Measurements from ENCODE around the gene PRKAR2B.

The PRKAR2B gene

GRCh38 chr7:107171496-107171895 is 127.0 kb downstream of the PRKAR2B start:
- Histone ChIP-seq H3K4me2 (ENCODE audit: low read length) (peak overlapping the region; percentile 40; the same call in 1 of the 2 replicates), H2AFZ (ENCODE audit: low read depth, low read length) (no peak overlapping the region), H3K9me3 (ENCODE audit: insufficient read depth, low read length) (no peaks in the 10 kb centered on the region), H3K4me1 (ENCODE audit: low read length) (peaks cover 37% of the 10 kb centered on the region), H3K36me3 (replicated peaks; ENCODE audit: low read depth, low read length) (peaks cover 5% of the 10 kb centered on the region), H3K27ac (ENCODE audit: low read length) (no peak overlapping the region), H3K4me3 (ENCODE audit: low read length) (peak overlapping the region; percentile 20; the same call in 1 of the 2 replicates), H4K20me1 (ENCODE audit: insufficient read depth, low read length) (peaks cover 48% of the 10 kb centered on the region), H3K9ac (ENCODE audit: low read length) (no peak overlapping the region), H3K79me2 (ENCODE audit: low read length) (peaks cover 64% of the 10 kb centered on the region), H3K27me3 (ENCODE audit: low read depth, low read length) (no peaks in the 10 kb centered on the region)
- TF ChIP-seq CTCF (IDR thresholded peaks at IDR 0.05; ENCODE audit: low read depth, low read length) (no peak), EZH2phosphoT487 (IDR thresholded peaks at IDR 0.05; ENCODE audit: low read depth) (no peak)

GRCh38 chr7:107172276-107173032 is 127.9 kb downstream of the PRKAR2B start:
- Histone ChIP-seq H3K4me1 (ENCODE audit: low read length) (peaks cover 34% of the 10 kb centered on the region), H3K9ac (ENCODE audit: low read length) (0 out of 2 replicates have a peak overlapping the region, but pooled peaks have one; percentile 18), H3K9me3 (ENCODE audit: insufficient read depth, low read length) (no peaks in the 10 kb centered on the region), H2AFZ (ENCODE audit: low read depth, low read length) (no peak overlapping the region), H3K4me3 (ENCODE audit: low read length) (peak overlapping the region; percentile 20; the same call in 1 of the 2 replicates), H3K27me3 (ENCODE audit: low read depth, low read length) (no peaks in the 10 kb centered on the region), H3K79me2 (ENCODE audit: low read length) (peaks cover 74% of the 10 kb centered on the region), H4K20me1 (ENCODE audit: insufficient read depth, low read length) (peaks cover 57% of the 10 kb centered on the region), H3K27ac (ENCODE audit: low read length) (no peak overlapping the region; the same call in 1 of the 2 replicates), H3K36me3 (replicated peaks; ENCODE audit: low read depth, low read length) (peaks cover 5% of the 10 kb centered on the region), H3K4me2 (ENCODE audit: low read length) (peak overlapping the region; percentile 58)
- no peak for TF ChIP-seq CTCF (IDR thresholded peaks at IDR 0.05; ENCODE audit: low read depth, low read length)
- TF ChIP-seq EZH2phosphoT487 (IDR thresholded peaks at IDR 0.05; ENCODE audit: low read depth), result no peak

DNA sequence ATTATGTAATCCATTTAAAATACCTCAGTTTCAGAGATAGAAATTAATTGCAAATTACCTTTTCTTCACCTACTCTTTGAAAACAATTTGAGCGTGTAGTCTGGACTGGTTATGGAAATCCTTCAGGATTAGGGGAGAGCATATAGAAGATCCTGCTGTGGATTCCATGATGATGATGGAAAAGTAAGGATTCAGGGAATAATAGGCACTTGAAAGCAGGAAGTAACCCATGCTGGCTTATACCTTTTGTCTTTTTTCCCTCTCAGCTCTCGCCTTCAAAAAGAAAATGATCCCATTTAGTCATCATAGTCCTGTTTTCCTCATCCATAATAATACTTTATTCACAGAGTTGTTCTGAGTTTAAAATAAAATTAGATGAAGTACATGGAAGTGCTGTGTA is 128.7 kb downstream of the PRKAR2B start:
- Histone ChIP-seq H3K9me3 (ENCODE audit: insufficient read depth, low read length) (no peaks in the 10 kb centered on the region), H3K79me2 (ENCODE audit: low read length) (peaks cover 81% of the 10 kb centered on the region), H3K27ac (ENCODE audit: low read length) (0 out of 2 replicates have a peak overlapping the region, but pooled peaks have one; percentile 5), H3K4me1 (ENCODE audit: low read length) (peaks cover 34% of the 10 kb centered on the region), H3K4me3 (ENCODE audit: low read length) (peak overlapping the region; percentile 25; the same call in 1 of the 2 replicates), H3K36me3 (replicated peaks; ENCODE audit: low read depth, low read length) (peaks cover 5% of the 10 kb centered on the region), H4K20me1 (ENCODE audit: insufficient read depth, low read length) (peaks cover 63% of the 10 kb centered on the region), H3K9ac (ENCODE audit: low read length) (0 out of 2 replicates have a peak overlapping the region, but pooled peaks have one; percentile 5), H3K27me3 (ENCODE audit: low read depth, low read length) (no peaks in the 10 kb centered on the region), H2AFZ (ENCODE audit: low read depth, low read length) (no peak overlapping the region), H3K4me2 (ENCODE audit: low read length) (peak overlapping the region; percentile 58)
- TF ChIP-seq EZH2phosphoT487 (IDR thresholded peaks at IDR 0.05; ENCODE audit: low read depth) (no peak), CTCF (IDR thresholded peaks at IDR 0.05; ENCODE audit: low read depth, low read length) (no peak)

DNA sequence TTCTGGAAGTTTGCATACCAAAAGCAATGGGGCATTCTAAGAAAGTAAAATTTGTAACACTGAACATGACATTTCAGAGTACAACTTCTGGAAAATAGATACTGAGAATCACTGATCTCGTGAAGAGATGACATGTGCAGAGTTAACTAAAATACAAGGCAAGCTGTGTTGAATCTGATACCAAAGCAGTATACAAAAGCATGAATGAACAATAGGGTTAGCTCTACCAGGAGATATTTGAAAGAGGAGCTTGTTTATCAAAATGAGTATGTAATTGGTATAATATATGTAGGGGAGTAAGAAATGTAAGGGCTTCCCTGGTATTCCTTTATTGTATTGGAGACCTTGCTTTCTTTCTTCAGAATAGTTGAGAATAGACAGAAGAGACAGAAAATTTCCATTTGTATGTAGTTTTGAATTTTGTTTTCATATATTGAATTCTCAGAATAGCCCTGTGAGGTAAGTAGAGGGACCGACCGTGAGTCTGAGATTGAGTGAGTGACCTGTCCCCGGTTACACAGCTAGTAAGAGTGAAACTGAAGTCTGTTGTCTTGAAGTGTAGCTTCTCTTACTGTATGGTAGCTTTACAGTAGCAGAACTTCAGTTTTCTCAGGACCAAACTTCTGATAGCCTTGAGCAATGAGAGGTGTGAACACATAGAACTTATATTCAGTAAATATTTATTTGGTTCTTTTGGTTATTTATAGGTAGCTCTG is 129.3 kb downstream of the PRKAR2B start:
- Histone ChIP-seq H3K4me2 (ENCODE audit: low read length) (peak overlapping the region; percentile 58), H3K79me2 (ENCODE audit: low read length) (peaks cover 85% of the 10 kb centered on the region), H3K36me3 (replicated peaks; ENCODE audit: low read depth, low read length) (peaks cover 5% of the 10 kb centered on the region), H3K4me1 (ENCODE audit: low read length) (peaks cover 34% of the 10 kb centered on the region), H3K4me3 (ENCODE audit: low read length) (peak overlapping the region; percentile 25), H3K27me3 (ENCODE audit: low read depth, low read length) (no peaks in the 10 kb centered on the region), H3K27ac (ENCODE audit: low read length) (peak overlapping the region; percentile 5; the same call in 1 of the 2 replicates), H2AFZ (ENCODE audit: low read depth, low read length) (no peak overlapping the region), H3K9me3 (ENCODE audit: insufficient read depth, low read length) (no peaks in the 10 kb centered on the region), H3K9ac (ENCODE audit: low read length) (0 out of 2 replicates have a peak overlapping the region, but pooled peaks have one; percentile 5), H4K20me1 (ENCODE audit: insufficient read depth, low read length) (peaks cover 67% of the 10 kb centered on the region)
- TF ChIP-seq CTCF (IDR thresholded peaks at IDR 0.05; ENCODE audit: low read depth, low read length), result no peak
- no peak for TF ChIP-seq EZH2phosphoT487 (IDR thresholded peaks at IDR 0.05; ENCODE audit: low read depth)

Data from OCI-LY3 (cell line).